ENCODE results near the gene LDLRAD4.
A peak's percentile ranks its signal among the peaks of the same experiment; 100 is the strongest.
"Not testable (repeated sequence)": the region's sequence is repeated elsewhere in the genome, so short reads cannot be mapped to it uniquely, and the experiment has no call there.

Gene LDLRAD4

DNA sequence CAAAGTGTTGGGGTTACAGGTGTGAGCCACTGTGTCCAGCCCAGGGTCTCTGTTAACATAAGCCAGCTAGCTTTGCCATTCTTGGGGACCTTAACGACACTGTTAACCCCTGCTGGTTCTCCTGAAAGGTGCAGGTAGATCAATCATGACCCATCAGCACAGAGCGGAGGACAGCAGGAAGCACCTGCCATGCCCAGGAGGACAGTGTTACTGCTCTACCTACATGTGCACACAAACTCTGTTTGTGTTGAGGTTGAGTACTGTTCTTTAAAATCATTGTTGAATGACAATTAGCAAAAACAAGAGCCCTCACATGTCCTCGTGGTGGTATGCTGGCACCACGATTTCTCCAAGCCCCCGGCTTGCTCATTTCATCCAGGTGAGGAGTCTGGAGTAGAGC is 386.9 kb downstream of the LDLRAD4 start:
- Mint-ChIP-seq H3K9me3 (no peaks in the 10 kb centered on the region), H3K27me3 (ENCODE audit: low read depth) (peaks cover 20% of the 10 kb centered on the region), H3K4me3 (no peak overlapping the region), H3K27ac (no peak overlapping the region), H3K36me3 (ENCODE audit: low read depth) (no peaks in the 10 kb centered on the region), H3K4me1 (no peaks in the 10 kb centered on the region)
- TF ChIP-seq, protein P1, sequence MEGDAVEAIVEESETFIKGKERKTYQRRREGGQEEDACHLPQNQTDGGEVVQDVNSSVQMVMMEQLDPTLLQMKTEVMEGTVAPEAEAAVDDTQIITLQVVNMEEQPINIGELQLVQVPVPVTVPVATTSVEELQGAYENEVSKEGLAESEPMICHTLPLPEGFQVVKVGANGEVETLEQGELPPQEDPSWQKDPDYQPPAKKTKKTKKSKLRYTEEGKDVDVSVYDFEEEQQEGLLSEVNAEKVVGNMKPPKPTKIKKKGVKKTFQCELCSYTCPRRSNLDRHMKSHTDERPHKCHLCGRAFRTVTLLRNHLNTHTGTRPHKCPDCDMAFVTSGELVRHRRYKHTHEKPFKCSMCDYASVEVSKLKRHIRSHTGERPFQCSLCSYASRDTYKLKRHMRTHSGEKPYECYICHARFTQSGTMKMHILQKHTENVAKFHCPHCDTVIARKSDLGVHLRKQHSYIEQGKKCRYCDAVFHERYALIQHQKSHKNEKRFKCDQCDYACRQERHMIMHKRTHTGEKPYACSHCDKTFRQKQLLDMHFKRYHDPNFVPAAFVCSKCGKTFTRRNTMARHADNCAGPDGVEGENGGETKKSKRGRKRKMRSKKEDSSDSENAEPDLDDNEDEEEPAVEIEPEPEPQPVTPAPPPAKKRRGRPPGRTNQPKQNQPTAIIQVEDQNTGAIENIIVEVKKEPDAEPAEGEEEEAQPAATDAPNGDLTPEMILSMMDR (IDR thresholded peaks at IDR 0.05; ENCODE audit: unreplicated experiment in 3 of 3) = no peak

DNA sequence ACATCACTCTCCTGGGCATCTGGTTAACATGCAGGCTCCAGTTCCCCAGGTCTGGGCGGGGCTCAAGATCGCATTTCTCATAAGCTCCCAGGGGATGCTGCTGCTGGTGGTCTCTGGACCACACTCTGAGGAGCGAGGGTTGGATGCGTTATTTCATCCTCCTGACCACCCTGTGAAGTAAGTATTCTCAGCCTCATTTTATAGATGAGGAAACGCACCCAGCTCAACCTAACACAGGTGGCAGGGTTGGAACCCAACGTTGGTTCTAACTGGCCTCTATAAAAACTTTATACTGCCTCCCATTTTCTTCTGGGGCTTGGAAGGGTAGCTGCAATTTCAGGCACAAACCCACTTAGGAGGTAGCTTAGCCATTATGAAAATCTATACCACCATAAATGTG is 387.3 kb downstream of the LDLRAD4 start:
- Mint-ChIP-seq H3K27ac (no peak overlapping the region), H3K4me3 (no peak overlapping the region)

DNA sequence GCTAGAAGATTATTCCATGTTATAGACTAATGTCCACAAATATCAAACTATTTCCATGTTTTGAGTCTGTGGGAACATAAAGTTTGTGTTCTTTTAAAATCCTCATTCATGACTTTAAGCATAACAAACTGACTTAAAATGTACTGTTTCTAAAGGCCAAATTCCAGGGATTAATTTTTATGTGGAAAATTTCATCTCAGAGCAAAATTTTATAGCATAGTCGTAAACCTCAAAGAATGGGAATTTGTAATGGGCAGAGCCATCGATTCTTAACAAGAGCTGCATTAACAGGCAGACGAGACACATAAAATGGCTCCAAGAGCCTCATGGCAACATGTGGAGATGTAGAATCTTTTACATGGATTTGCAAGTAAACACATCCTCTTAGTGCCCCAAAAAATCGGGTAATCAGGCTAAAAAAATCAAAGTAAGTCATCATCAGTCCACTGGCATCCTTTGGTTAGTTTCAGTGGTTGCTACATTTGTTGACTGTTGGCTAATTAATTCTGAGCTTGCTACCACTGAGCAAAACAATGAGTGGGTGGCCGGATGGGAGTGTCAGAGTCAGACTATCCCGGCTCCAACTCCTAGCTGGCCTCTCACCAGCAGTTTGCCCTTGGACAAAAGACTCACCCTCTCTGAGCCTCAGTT is 388.2 kb downstream of the LDLRAD4 start:
- TF ChIP-seq, protein P1 (IDR thresholded peaks at IDR 0.05; ENCODE audit: unreplicated experiment in 3 of 3) = no peak
- Mint-ChIP-seq H3K9me3 (no peaks in the 10 kb centered on the region), H3K36me3 (ENCODE audit: low read depth) (no peaks in the 10 kb centered on the region), H3K27ac (no peak overlapping the region), H3K27me3 (ENCODE audit: low read depth) (peaks cover 33% of the 10 kb centered on the region), H3K4me3 (no peak overlapping the region), H3K4me1 (peaks cover 10% of the 10 kb centered on the region)

More for the DNA sequence above, 387.3 kb downstream of the LDLRAD4 start:
- peaks cover 2% of the 10 kb centered on the region for H3K4me1 Mint-ChIP-seq
- no peaks in the 10 kb centered on the region for H3K36me3 Mint-ChIP-seq (ENCODE audit: low read depth)
- H3K9me3 Mint-ChIP-seq = no peaks in the 10 kb centered on the region
- TF ChIP-seq, protein P1 (IDR thresholded peaks at IDR 0.05; ENCODE audit: unreplicated experiment in 3 of 3) = no peak
- H3K27me3 Mint-ChIP-seq (ENCODE audit: low read depth) = peaks cover 24% of the 10 kb centered on the region

DNA sequence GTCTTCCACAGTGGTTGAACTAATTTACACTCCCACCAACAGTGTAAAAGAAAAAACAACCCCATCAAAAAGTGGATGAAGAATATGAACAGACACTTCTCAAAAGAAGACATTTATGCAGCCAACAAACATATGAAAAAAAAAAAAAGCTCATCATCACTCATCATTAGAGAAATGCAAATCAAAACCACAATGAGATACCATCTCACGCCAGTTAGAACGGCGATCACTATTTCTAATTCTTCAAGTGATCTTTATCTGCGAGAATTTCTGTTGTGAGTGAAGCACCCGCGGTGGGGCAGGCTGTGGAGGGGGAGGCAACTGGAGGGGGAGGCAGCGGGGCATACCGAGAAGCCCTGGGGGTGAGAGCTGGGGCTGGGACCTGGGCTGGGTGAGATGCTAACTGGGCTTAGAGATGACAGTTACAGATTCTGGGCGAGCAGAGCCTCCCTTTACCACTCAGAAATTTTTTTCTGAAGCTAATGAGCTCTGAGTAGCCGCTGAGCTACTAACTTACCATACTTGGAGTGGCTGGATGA is 389.5 kb downstream of the LDLRAD4 start:
- Mint-ChIP-seq H3K27me3 (ENCODE audit: low read depth) (peaks cover 46% of the 10 kb centered on the region), H3K4me1 (peaks cover 21% of the 10 kb centered on the region)
- not testable (repeated sequence) for H3K9me3 Mint-ChIP-seq; H3K36me3 Mint-ChIP-seq (ENCODE audit: low read depth); H3K4me3 Mint-ChIP-seq; H3K27ac Mint-ChIP-seq

DNA sequence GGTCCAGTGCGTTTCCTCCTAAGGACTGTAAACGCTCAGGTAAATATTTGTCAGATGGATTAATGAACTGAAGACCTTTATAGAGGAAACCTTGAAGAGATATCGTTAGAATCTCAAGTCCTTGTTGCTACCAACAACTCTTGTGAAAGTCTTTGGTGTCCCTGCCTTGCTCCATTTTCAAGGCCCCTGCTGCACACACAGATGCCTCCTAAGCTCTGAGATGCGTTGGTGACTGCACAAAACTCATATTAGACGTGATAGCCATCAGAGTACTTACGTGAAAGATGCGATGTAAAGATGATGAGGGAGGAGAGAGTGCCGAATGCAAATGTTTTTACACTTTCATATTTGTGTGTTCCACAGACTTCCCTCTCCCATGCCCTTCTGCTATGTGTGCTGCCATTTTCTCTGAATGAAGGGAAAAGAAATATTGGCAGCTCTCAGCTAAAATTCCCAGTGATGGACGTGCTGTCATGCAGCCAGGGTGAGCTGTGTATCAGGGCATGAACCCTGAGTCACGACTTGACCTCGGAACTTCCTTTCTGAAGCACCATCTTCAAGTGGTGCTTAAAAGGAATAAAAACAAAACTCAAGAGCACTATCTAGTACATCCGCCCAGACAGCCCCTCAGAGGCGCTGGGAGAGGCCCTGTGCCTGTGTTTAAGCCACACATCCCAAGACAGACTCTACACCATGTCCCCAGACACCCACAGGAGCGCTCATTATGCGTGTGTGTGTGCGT is 390.4 kb downstream of the LDLRAD4 start:
- peaks cover 52% of the 10 kb centered on the region for H3K27me3 Mint-ChIP-seq (ENCODE audit: low read depth)
- TF ChIP-seq, protein P1 (IDR thresholded peaks at IDR 0.05; ENCODE audit: unreplicated experiment in 3 of 3) = no peak
- H3K4me3 Mint-ChIP-seq = no peak overlapping the region
- H3K9me3 Mint-ChIP-seq = no peaks in the 10 kb centered on the region
- peaks cover 22% of the 10 kb centered on the region for H3K4me1 Mint-ChIP-seq
- H3K36me3 Mint-ChIP-seq (ENCODE audit: low read depth) = no peaks in the 10 kb centered on the region
- no peak overlapping the region for H3K27ac Mint-ChIP-seq

DNA sequence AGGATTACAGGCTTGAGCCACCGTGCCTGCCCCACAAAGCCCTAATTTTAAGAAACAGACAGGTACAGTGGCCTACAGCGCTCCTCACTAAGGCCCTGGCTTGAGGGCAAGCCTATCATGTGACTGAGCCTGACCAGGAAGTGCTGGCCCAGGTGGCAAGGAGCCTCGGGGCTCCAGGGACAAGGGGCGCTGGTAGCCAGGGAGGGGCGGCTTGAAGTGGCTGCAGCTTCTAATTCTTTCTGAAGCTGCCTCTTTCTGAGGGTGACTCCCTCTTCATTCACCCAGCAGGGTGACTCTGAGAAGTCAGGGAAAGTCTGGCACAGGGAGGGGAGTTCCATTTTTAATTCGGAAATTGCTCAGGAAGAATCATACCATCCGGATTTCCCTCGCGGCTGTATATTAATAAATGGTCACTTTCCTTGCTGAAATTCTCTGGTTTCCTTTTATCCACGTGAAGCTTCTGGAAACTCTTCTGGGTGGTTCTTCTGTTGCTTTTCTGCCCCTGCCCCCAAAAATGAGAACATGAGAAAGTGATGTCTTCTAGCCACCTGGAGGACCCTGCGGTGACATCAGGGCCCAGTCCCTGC is 392.1 kb downstream of the LDLRAD4 start:
- Mint-ChIP-seq H3K27me3 (ENCODE audit: low read depth) (peaks cover 63% of the 10 kb centered on the region), H3K4me3 (peak overlapping the region; percentile 47 to 54 (median 52)), H3K36me3 (ENCODE audit: low read depth) (no peaks in the 10 kb centered on the region), H3K4me1 (peaks cover 33% of the 10 kb centered on the region), H3K9me3 (no peaks in the 10 kb centered on the region), H3K27ac (no peak overlapping the region)
- TF ChIP-seq, protein P1 (IDR thresholded peaks at IDR 0.05; ENCODE audit: unreplicated experiment in 3 of 3) = no peak

Measured in nephron (organoid).